H1 (cell line): ENCODE data around the gene OCLN. TPM values are rescaled to one million over a fixed set of nuclear protein-coding genes. Genes with fewer than 3 reads are reported as not detected.

Experiments used
- CTCF ChIA-PET: fragments of 300-600 bp; sonication (Branson Sonifier 250); formaldehyde crosslinking; loops from one replicate; lab custom pipeline; 2021; ENCODE audit not compliant: partially characterized antibody; lab: Charles Lee
- POLR2A ChIA-PET: fragments of 300-600 bp; sonication (Branson Sonifier 250); formaldehyde crosslinking; loops from one replicate; lab custom pipeline; 2021; ENCODE audit warnings: inconsistent platforms; ENCODE audit not compliant: partially characterized antibody; lab: Charles Lee
- DNase-seq, 2 experiments: peaks; one replicate each; pipeline versions ENCODE4 v3.0.0 to v3.0.0-alpha.2; 2010 to 2022; ENCODE audit warnings: low spot score in 2 of 2, low read depth in 1 of 2, mixed read lengths in 1 of 2
- FAIRE-seq: peaks from 2 replicates; lab custom pipeline; 2011; peaks lifted over from hg19 to GRCh38; lab: Jason Lieb, UNC
- H2AFZ ChIP-seq: 2 replicates; pipeline ENCODE4 v1.8.1; 2012; ENCODE audit warnings: low read length, inconsistent platforms
- H2AK5ac ChIP-seq: 2 replicates; pipeline ENCODE4 v1.6.1; 2013; ENCODE audit warnings: low read depth, low read length
- H2BK120ac ChIP-seq: replicated peaks from 2 replicates; pipeline ENCODE3; 2013; ENCODE audit warnings: low read depth, low read length, inconsistent platforms
- H2BK12ac ChIP-seq: 2 replicates; pipeline ENCODE4 v1.6.1; 2013; ENCODE audit warnings: low read depth, low read length
- H2BK15ac ChIP-seq: 2 replicates; pipeline ENCODE4 v1.6.1; 2013; ENCODE audit warnings: low read length
- H2BK20ac ChIP-seq: 2 replicates; pipeline ENCODE4 v1.6.1; 2013; ENCODE audit warnings: low read length
- H2BK5ac ChIP-seq: 2 replicates; pipeline ENCODE4 v1.6.1; 2013; ENCODE audit warnings: low read depth, low read length
- H3K14ac ChIP-seq: 2 replicates; pipeline ENCODE4 v1.6.1; 2013; ENCODE audit warnings: inconsistent platforms; ENCODE audit not compliant: insufficient read length
- H3K18ac ChIP-seq: 2 replicates; pipeline ENCODE4 v1.6.1; 2013; ENCODE audit warnings: low read length; ENCODE audit errors: extremely low read depth
- H3K23ac ChIP-seq: 2 replicates; pipeline ENCODE4 v1.6.1; 2013; ENCODE audit warnings: inconsistent platforms; ENCODE audit not compliant: insufficient read length
- H3K23me2 ChIP-seq: 2 replicates; pipeline ENCODE4 v1.6.1; 2013; ENCODE audit warnings: low read depth, low read length
- H3K27ac ChIP-seq: 2 replicates; pipeline ENCODE4 v1.6.1; 2011; ENCODE audit warnings: low read depth, low read length, inconsistent platforms
- H3K27me3 ChIP-seq, 4 experiments: replicated peaks in 1 of 4; 1 replicate in 1 of 4; 2 replicates in 3 of 4; pipeline versions ENCODE4 v1.6.1 to v1.8.1; 2011 to 2013; ENCODE audit warnings: low read length in 3 of 4, mild to moderate bottlenecking in 3 of 4, inconsistent platforms in 2 of 4, mixed read lengths in 2 of 4, moderate library complexity in 1 of 4; ENCODE audit not compliant: control insufficient read depth in 3 of 4, insufficient read depth in 3 of 4; ENCODE audit errors: extremely low read depth in 1 of 4
- H3K36me3 ChIP-seq, 4 experiments: 2 replicates each; pipeline versions ENCODE4 v1.6.1 to v1.8.1; 2011 to 2013; ENCODE audit warnings: mild to moderate bottlenecking in 4 of 4, low read length in 3 of 4, moderate library complexity in 2 of 4, control low read depth in 1 of 4, inconsistent platforms in 1 of 4; ENCODE audit not compliant: insufficient read depth in 4 of 4, control insufficient read depth in 2 of 4
- H3K4ac ChIP-seq: replicated peaks from 2 replicates; pipeline ENCODE3; 2013; ENCODE audit warnings: low read length, low read depth, mixed read lengths, inconsistent platforms; ENCODE audit not compliant: insufficient read length
- H3K4me1 ChIP-seq, 4 experiments: replicated peaks in 1 of 4; 1 replicate in 1 of 4; 2 replicates in 3 of 4; pipeline versions ENCODE4 v1.6.1 to v1.8.1; 2011 to 2013; ENCODE audit warnings: low read length in 3 of 4, inconsistent platforms in 2 of 4, mixed read lengths in 1 of 4; ENCODE audit not compliant: insufficient read depth in 4 of 4, control insufficient read depth in 3 of 4
- H3K4me2 ChIP-seq, 2 experiments: 2 replicates each; pipeline versions ENCODE4 v1.6.1 to v1.8.1; 2011 to 2013; ENCODE audit warnings: low read depth in 2 of 2, low read length in 2 of 2, control low read depth in 1 of 2, inconsistent platforms in 1 of 2, mild to moderate bottlenecking in 1 of 2; ENCODE audit not compliant: insufficient read depth in 1 of 2
- H3K4me3 ChIP-seq, 4 experiments: fragments of 200-600, 300-600 bp in 1 of 4; sonication (generic), shearing (Covaris generic), sonication (Bioruptor Twin) in 1 of 4; 2 replicates each; pipeline versions ENCODE4 v1.5.1 to v1.8.1; 2011 to 2016; ENCODE audit warnings: low read length in 4 of 4, low read depth in 3 of 4, control low read depth in 2 of 4, inconsistent platforms in 2 of 4, mild to moderate bottlenecking in 2 of 4, mixed read lengths in 1 of 4, moderate library complexity in 1 of 4; ENCODE audit not compliant: insufficient read depth in 2 of 4; ENCODE audit errors: extremely low read depth in 1 of 4
- H3K56ac ChIP-seq: replicated peaks from 2 replicates; pipeline ENCODE3; 2013; ENCODE audit warnings: low read depth, mild to moderate bottlenecking, mixed read lengths, low read length, inconsistent platforms; ENCODE audit not compliant: insufficient read length
- H3K79me1 ChIP-seq: 2 replicates; pipeline ENCODE4 v1.6.1; 2013; ENCODE audit warnings: low read depth, low read length, control low read depth
- H3K79me2 ChIP-seq, 2 experiments: 2 replicates each; pipeline versions ENCODE4 v1.6.1 to v1.8.1; 2012 to 2013; ENCODE audit warnings: low read length in 2 of 2, mild to moderate bottlenecking in 2 of 2, inconsistent platforms in 1 of 2; ENCODE audit not compliant: insufficient read depth in 2 of 2, control insufficient read depth in 1 of 2
- H3K9ac ChIP-seq, 4 experiments: replicated peaks in 1 of 4; 1 replicate in 1 of 4; 2 replicates in 3 of 4; pipeline versions ENCODE4 v1.6.1 to v1.8.1; 2011 to 2013; ENCODE audit warnings: low read depth in 3 of 4, low read length in 3 of 4, control low read depth in 2 of 4, mild to moderate bottlenecking in 2 of 4, moderate library complexity in 2 of 4, inconsistent platforms in 1 of 4; ENCODE audit errors: extremely low read depth in 1 of 4
- H3K9me3 ChIP-seq, 2 experiments: 2 replicates each; pipeline versions ENCODE4 v1.6.1 to v1.8.1; 2012 to 2013; ENCODE audit warnings: mild to moderate bottlenecking in 2 of 2, moderate library complexity in 2 of 2, control low read depth in 1 of 2, inconsistent platforms in 1 of 2, low read depth in 1 of 2, low read length in 1 of 2, mixed read lengths in 1 of 2; ENCODE audit not compliant: insufficient read depth in 2 of 2
- H4K20me1 ChIP-seq, 2 experiments: replicated peaks in 1 of 2; 2 replicates each; pipeline versions ENCODE3 to v1.8.1; 2011 to 2013; ENCODE audit warnings: inconsistent platforms in 2 of 2, low read length in 2 of 2, mild to moderate bottlenecking in 1 of 2; ENCODE audit not compliant: insufficient read depth in 2 of 2, control insufficient read depth in 1 of 2
- H4K5ac ChIP-seq: 2 replicates; pipeline ENCODE4 v1.6.1; 2013; ENCODE audit warnings: low read length, low read depth, mixed read lengths, inconsistent platforms; ENCODE audit not compliant: insufficient read length
- H4K8ac ChIP-seq: 2 replicates; pipeline ENCODE4 v1.8.0; 2013; ENCODE audit warnings: mild to moderate bottlenecking, moderate library complexity, low read length, inconsistent platforms; ENCODE audit not compliant: insufficient read depth; ENCODE audit errors: extremely low read depth
- H4K91ac ChIP-seq: replicated peaks from 2 replicates; pipeline ENCODE3; 2013; ENCODE audit warnings: low read length, mixed read lengths, inconsistent platforms; ENCODE audit not compliant: insufficient read length
- ATF2 ChIP-seq: IDR thresholded peaks from 2 replicates; pipeline ENCODE4 v1.6.1; 2012; ENCODE audit warnings: low read length, inconsistent platforms
- EGR1 ChIP-seq: IDR thresholded peaks from 2 replicates; pipeline ENCODE4 v1.6.1; 2011; ENCODE audit warnings: low read depth, low read length, borderline replicate concordance
- EP300 ChIP-seq, 2 experiments: IDR thresholded peaks; 1 replicate in 1 of 2; 2 replicates in 1 of 2; pipeline ENCODE4 v1.6.1; 2011 to 2012; ENCODE audit warnings: low read depth in 2 of 2, low read length in 2 of 2, mild to moderate bottlenecking in 2 of 2, borderline replicate concordance in 1 of 2, inconsistent platforms in 1 of 2, moderate library complexity in 1 of 2
- NANOG ChIP-seq: IDR thresholded peaks from 2 replicates; pipeline ENCODE4 v1.6.1; 2011; ENCODE audit warnings: low read length, low read depth, mild to moderate bottlenecking, inconsistent platforms; ENCODE audit not compliant: insufficient read depth, poor library complexity, severe bottlenecking
- PHF8 ChIP-seq: fragments of 200-600 bp; sonication (generic); conservative IDR thresholded peaks from 2 replicates; pipeline ENCODE4 v1.7.1; 2012; ENCODE audit warnings: low read depth, mild to moderate bottlenecking, inconsistent platforms, low read length, moderate library complexity
- POU5F1 ChIP-seq: IDR thresholded peaks from 2 replicates; pipeline ENCODE4 v1.6.1; 2011; ENCODE audit warnings: low read depth, mild to moderate bottlenecking, low read length, moderate library complexity
- TBP ChIP-seq: IDR thresholded peaks from 2 replicates; pipeline ENCODE4 v1.6.1; 2011; ENCODE audit warnings: low read depth, low read length, improper control_type of control experiment
- WGBS, 2 experiments: shearing (Covaris generic) in 1 of 2; methylation state at CpG; one replicate each; pipeline versions ENCODE4 v1.1.6 to v1.1.7; 2013 to 2015; ENCODE audit warnings: low lambda C conversion rate in 2 of 2, mixed read lengths in 2 of 2, inconsistent platforms in 1 of 2, low coverage in 1 of 2, missing lambda C conversion rate in 1 of 2; ENCODE audit not compliant: insufficient replicate concordance in 2 of 2, insufficient coverage in 1 of 2, insufficient read length in 1 of 2; ENCODE audit errors: extremely low coverage in 1 of 2, missing lambda C conversion rate in 1 of 2; 5-methylcytosine and 5-hydroxymethylcytosine counted together
- polyA plus RNA-seq, 7 experiments: library from polyadenylated mRNA; depleted of rRNA in 3 of 7; stranded (reverse) in 5 of 7; unstranded in 2 of 7; fragments of >200 nt in 5 of 7; fragments of 200-250 nt in 2 of 7; gene quantifications; 1 replicate in 5 of 7; 2 replicates in 1 of 7; 4 replicates in 1 of 7; pipeline versions ENCODE4 v1.2.1 to v1.2.3, GENCODE V29; 2011 to 2013; ENCODE audit warnings: missing spikeins in 2 of 7, mixed read lengths in 2 of 7
- total RNA-seq: library from RNA; stranded (reverse); fragmentation: NEBNext Ultra II Directional; extraction: Animal tissue kit (Norgen Biotek cat#: 25700); gene quantifications from 2 replicates; pipeline ENCODE4 v1.2.1, GENCODE V29; 2021
- TF ChIP-seq, protein P1 (sequence below), 3 experiments: IDR thresholded peaks; 1 replicate in 2 of 3; 2 replicates in 1 of 3; pipeline versions ENCODE4 v1.5.1 to v1.6.1; 2011; ENCODE audit warnings: low read length in 3 of 3, mild to moderate bottlenecking in 3 of 3, inconsistent platforms in 2 of 3, low read depth in 1 of 3, moderate library complexity in 1 of 3; ENCODE audit not compliant: insufficient read depth in 1 of 3; ENCODE audit errors: control extremely low read depth in 1 of 3

The OCLN gene
- total and polyA plus RNA-seq, 2 of the 8 experiments (the other 6 are each of a cell fraction or from before 2014, with no cell fraction given) = 27.9 to 85.5 TPM

- no peak overlapping the region for H4K5ac ChIP-seq
- no peak overlapping the region for H3K9ac ChIP-seq
- no peak overlapping the region for H2AFZ ChIP-seq
- TF ChIP-seq, protein P1, sequence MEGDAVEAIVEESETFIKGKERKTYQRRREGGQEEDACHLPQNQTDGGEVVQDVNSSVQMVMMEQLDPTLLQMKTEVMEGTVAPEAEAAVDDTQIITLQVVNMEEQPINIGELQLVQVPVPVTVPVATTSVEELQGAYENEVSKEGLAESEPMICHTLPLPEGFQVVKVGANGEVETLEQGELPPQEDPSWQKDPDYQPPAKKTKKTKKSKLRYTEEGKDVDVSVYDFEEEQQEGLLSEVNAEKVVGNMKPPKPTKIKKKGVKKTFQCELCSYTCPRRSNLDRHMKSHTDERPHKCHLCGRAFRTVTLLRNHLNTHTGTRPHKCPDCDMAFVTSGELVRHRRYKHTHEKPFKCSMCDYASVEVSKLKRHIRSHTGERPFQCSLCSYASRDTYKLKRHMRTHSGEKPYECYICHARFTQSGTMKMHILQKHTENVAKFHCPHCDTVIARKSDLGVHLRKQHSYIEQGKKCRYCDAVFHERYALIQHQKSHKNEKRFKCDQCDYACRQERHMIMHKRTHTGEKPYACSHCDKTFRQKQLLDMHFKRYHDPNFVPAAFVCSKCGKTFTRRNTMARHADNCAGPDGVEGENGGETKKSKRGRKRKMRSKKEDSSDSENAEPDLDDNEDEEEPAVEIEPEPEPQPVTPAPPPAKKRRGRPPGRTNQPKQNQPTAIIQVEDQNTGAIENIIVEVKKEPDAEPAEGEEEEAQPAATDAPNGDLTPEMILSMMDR (IDR thresholded peaks at IDR 0.05; ENCODE audit: control extremely low read depth in 1 of 3, insufficient read depth in 1 of 3, low read depth in 1 of 3, low read length in 3 of 3) = no peak
- no peak for TF ChIP-seq POU5F1
- no peak for TF ChIP-seq PHF8
- TF ChIP-seq EGR1 = no peak
- no peak for TF ChIP-seq NANOG
- TF ChIP-seq ATF2 = no peak
- TF ChIP-seq TBP = no peak
- no peak for TF ChIP-seq EP300 (IDR thresholded peaks at IDR 0.05; ENCODE audit: borderline replicate concordance in 1 of 2, low read depth in 2 of 2, low read length in 2 of 2)
Measured at GRCh38 chr5:69502367-69502766, 9.8 kb downstream of the OCLN start.

More at GRCh38 chr5:69502367-69502766, 9.8 kb downstream of the OCLN start:
- POLR2A ChIA-PET = interaction anchor here (1.4 kb wide), 1 partner anchor 9 kb away, joined by 6 read pairs; no protein-coding TSS in a partner anchor
- FAIRE-seq = peak; percentile 28
- H3K4ac ChIP-seq = no peak overlapping the region
- H3K36me3 ChIP-seq = peaks cover 0 to 28% (median 11%) of the 10 kb centered on the region in 4 experiments; a peak in 7 of 8 replicates
- 81% methylated on average over 2 of the region's 2 CpGs; no CpG with 5 or more reads in 1 of the 2 experiments for WGBS, 2 experiments
- H4K20me1 ChIP-seq = peaks cover 8 to 10% of the 10 kb centered on the region in 2 experiments
- peak overlapping the region; percentile 36 for H2BK5ac ChIP-seq
- no peak overlapping the region for H3K14ac ChIP-seq
- no peaks in the 10 kb centered on the region for H3K23me2 ChIP-seq
- peaks cover 0 to 76% of the 10 kb centered on the region in 2 experiments; a peak in 3 of 4 replicates for H3K79me2 ChIP-seq
- H4K91ac ChIP-seq = no peak overlapping the region
- H3K79me1 ChIP-seq = peaks cover 5% of the 10 kb centered on the region; the same call in 1 of the 2 replicates
- no peak overlapping the region for H3K18ac ChIP-seq
- no peak overlapping the region for H2BK120ac ChIP-seq
- H3K4me1 ChIP-seq = peaks cover 0 to 15% (median 10%) of the 10 kb centered on the region in 4 experiments; a peak in 6 of 7 replicates
- no peak overlapping the region for H4K8ac ChIP-seq
- no peak overlapping the region for H2BK15ac ChIP-seq
- H3K27ac ChIP-seq = no peak overlapping the region
- H3K4me3 ChIP-seq = peak overlapping the region in 1 of 4 experiments; percentile 8; a peak in 1 of 8 replicates
- H2BK20ac ChIP-seq = no peak overlapping the region
- DNase-seq = no peak
- H3K27me3 ChIP-seq = no peaks in the 10 kb centered on the region
- no peak overlapping the region for H2AK5ac ChIP-seq
- no peak overlapping the region; the same call in 1 of the 2 replicates for H2BK12ac ChIP-seq
- H3K56ac ChIP-seq = no peak overlapping the region
- peak overlapping the region; percentile 16 to 26; a peak in 2 of 4 replicates for H3K4me2 ChIP-seq
- CTCF ChIA-PET = interaction anchor here (0.6 to 1.5 kb wide), 3 partner anchors 8 to 139 kb away, joined by 3 to 5 read pairs (median 3); no protein-coding TSS in a partner anchor
- no peaks in the 10 kb centered on the region for H3K9me3 ChIP-seq
- no peak overlapping the region for H3K23ac ChIP-seq
